HG02623 (cell line): Measurements from ENCODE around the gene GRM5.
"Not testable (repeated sequence)": the region's sequence is repeated elsewhere in the genome, so short reads cannot be mapped to it uniquely, and the experiment has no call there.

Experiments
- ATAC-seq: cut with Tn5 transposase; IDR thresholded peaks from one replicate; pipeline ENCODE4 v1.9.1; 2021; ENCODE audit warnings: moderate library complexity; ENCODE audit not compliant: unreplicated experiment

The GRM5 gene

GRCh38 chr11:88508759-88509581, 556.8 kb downstream of the GRM5 start:
- ATAC-seq: no peak

GRCh38 chr11:88508418-88508758, 557.4 kb downstream of the GRM5 start:
- ATAC-seq: no peak

- ATAC-seq: no peak
These were observed 557.9 kb downstream of the GRM5 start for GRCh38 chr11:88507771-88508417.

GRCh38 chr11:88501541-88501940, 564.2 kb downstream of the GRM5 start:
- ATAC-seq: no peak

GRCh38 chr11:88495836-88496235, 569.9 kb downstream of the GRM5 start:
- ATAC-seq: no peak

GRCh38 chr11:88494848-88495247, 570.9 kb downstream of the GRM5 start:
- ATAC-seq: no peak

GRCh38 chr11:88491674-88492073, 574.1 kb downstream of the GRM5 start:
- no peak for ATAC-seq

- no peak for ATAC-seq
These were observed 576.8 kb downstream of the GRM5 start for GRCh38 chr11:88489030-88489429.

GRCh38 chr11:88487646-88488045, 578.1 kb downstream of the GRM5 start:
- ATAC-seq: no peak

- peak; percentile 82 for ATAC-seq
These were observed 580.7 kb downstream of the GRM5 start for GRCh38 chr11:88484873-88485621.

GRCh38 chr11:88482871-88483301, 582.9 kb downstream of the GRM5 start:
- ATAC-seq: no peak

GRCh38 chr11:88480223-88480622, 585.6 kb downstream of the GRM5 start:
- no peak for ATAC-seq

- ATAC-seq: no peak
These were observed 587.5 kb downstream of the GRM5 start for GRCh38 chr11:88478136-88478815.

GRCh38 chr11:88475991-88476418, 589.8 kb downstream of the GRM5 start:
- ATAC-seq: no peak

- no peak for ATAC-seq
These were observed 591.1 kb downstream of the GRM5 start for GRCh38 chr11:88474655-88475054.

GRCh38 chr11:88469561-88470225, 596.1 kb downstream of the GRM5 start:
- no peak for ATAC-seq

GRCh38 chr11:88464528-88464927, 601.3 kb downstream of the GRM5 start:
- ATAC-seq: no peak

- not testable (repeated sequence) for ATAC-seq
These were observed 602.5 kb downstream of the GRM5 start for GRCh38 chr11:88463301-88463700.

- not testable (repeated sequence) for ATAC-seq
These were observed 607.7 kb downstream of the GRM5 start for GRCh38 chr11:88458047-88458446.

- ATAC-seq: no peak
These were observed 609.8 kb downstream of the GRM5 start for GRCh38 chr11:88455974-88456373.

GRCh38 chr11:88454881-88455280, 610.9 kb downstream of the GRM5 start:
- ATAC-seq: no peak
